Mesothelial cell of epicardium (in vitro differentiated cells): ENCODE data around the gene TF. TPM values are rescaled to one million over a fixed set of nuclear protein-coding genes. Genes with fewer than 3 reads are reported as not detected.

Experiments
- DNase-seq, 2 experiments: peaks; one replicate each; pipeline ENCODE4 v3.0.0; 2021; ENCODE audit warnings: low spot score in 2 of 2; ENCODE audit not compliant: unreplicated experiment in 2 of 2
- H3K27ac Mint-ChIP-seq: 2 replicates; pipeline ENCODE4 v1.8.0; 2021; ENCODE audit warnings: mixed read lengths
- H3K27me3 Mint-ChIP-seq: 2 replicates; pipeline ENCODE4 v1.8.0; 2021; ENCODE audit warnings: low read depth, mixed read lengths
- H3K36me3 Mint-ChIP-seq: 2 replicates; pipeline ENCODE4 v1.8.0; 2021; ENCODE audit warnings: mixed read lengths
- H3K4me1 Mint-ChIP-seq: 2 replicates; pipeline ENCODE4 v1.8.0; 2021; ENCODE audit warnings: mixed read lengths
- H3K4me3 Mint-ChIP-seq: 2 replicates; pipeline ENCODE4 v1.8.0; 2021; ENCODE audit warnings: mild to moderate bottlenecking, moderate library complexity, mixed read lengths
- H3K9me3 Mint-ChIP-seq: 2 replicates; pipeline ENCODE4 v1.8.0; 2021; ENCODE audit warnings: mixed read lengths
- CTCF ChIP-seq: fragments of 200-600 bp; sonication (generic); IDR thresholded peaks from one replicate; pipeline ENCODE4 v1.5.0; 2021; ENCODE audit warnings: antibody characterized with exemption; ENCODE audit not compliant: unreplicated experiment
- total RNA-seq: library from RNA; stranded (reverse); gene quantifications from 3 replicates; pipeline ENCODE4 v1.2.1, GENCODE V29; 2021

TF gene
- total RNA-seq, 1 donor from 2014 or later: 5.7 TPM

- H3K27me3 Mint-ChIP-seq: no peaks in the 10 kb centered on the region
- no peak for TF ChIP-seq CTCF
- no peak overlapping the region for H3K27ac Mint-ChIP-seq
- H3K4me1 Mint-ChIP-seq: no peaks in the 10 kb centered on the region
- H3K36me3 Mint-ChIP-seq: peaks cover 29% of the 10 kb centered on the region
- H3K4me3 Mint-ChIP-seq: no peak overlapping the region
- H3K9me3 Mint-ChIP-seq: no peaks in the 10 kb centered on the region
- DNase-seq: no peak
Observed at GRCh38 chr3:133827136-133827535, 80.9 kb downstream of the TF start.

- DNase-seq: no peak
- no peak for TF ChIP-seq CTCF
- Mint-ChIP-seq H3K27ac (no peak overlapping the region), H3K9me3 (no peaks in the 10 kb centered on the region), H3K4me1 (no peaks in the 10 kb centered on the region), H3K4me3 (no peak overlapping the region), H3K27me3 (no peaks in the 10 kb centered on the region), H3K36me3 (peaks cover 25% of the 10 kb centered on the region)
Observed at GRCh38 chr3:133827684-133828083, 81.5 kb downstream of the TF start.

- no peaks in the 10 kb centered on the region for H3K4me1 Mint-ChIP-seq
- no peak overlapping the region for H3K27ac Mint-ChIP-seq
- no peak overlapping the region for H3K4me3 Mint-ChIP-seq
- DNase-seq: no peak
- H3K27me3 Mint-ChIP-seq: no peaks in the 10 kb centered on the region
- H3K36me3 Mint-ChIP-seq: peaks cover 15% of the 10 kb centered on the region
- TF ChIP-seq CTCF: no peak
- H3K9me3 Mint-ChIP-seq: no peaks in the 10 kb centered on the region
Observed at GRCh38 chr3:133828576-133829309, 82.5 kb downstream of the TF start.

- Mint-ChIP-seq H3K36me3 (peaks cover 10% of the 10 kb centered on the region), H3K9me3 (no peaks in the 10 kb centered on the region), H3K4me1 (no peaks in the 10 kb centered on the region), H3K27me3 (no peaks in the 10 kb centered on the region), H3K27ac (no peak overlapping the region), H3K4me3 (no peak overlapping the region)
- DNase-seq: no peak
- TF ChIP-seq CTCF: no peak
Observed at GRCh38 chr3:133829310-133829707, 83.1 kb downstream of the TF start.

GRCh38 chr3:133830071-133830470 is 83.9 kb downstream of the TF start:
- Mint-ChIP-seq H3K4me3 (no peak overlapping the region), H3K36me3 (peaks cover 8% of the 10 kb centered on the region), H3K4me1 (no peaks in the 10 kb centered on the region), H3K27ac (no peak overlapping the region), H3K27me3 (no peaks in the 10 kb centered on the region), H3K9me3 (no peaks in the 10 kb centered on the region)
- TF ChIP-seq CTCF: no peak
- DNase-seq: no peak
